Measurements from ENCODE around the gene SF3B3. TPM values are rescaled to one million over a fixed set of nuclear protein-coding genes. Genes with fewer than 3 reads are reported as not detected.

SF3B3 gene
- total and polyA plus RNA-seq, 2 of the 13 experiments (the other 11 are each of a cell fraction or from before 2014, with no cell fraction given) = 157 to 500 TPM

DNA sequence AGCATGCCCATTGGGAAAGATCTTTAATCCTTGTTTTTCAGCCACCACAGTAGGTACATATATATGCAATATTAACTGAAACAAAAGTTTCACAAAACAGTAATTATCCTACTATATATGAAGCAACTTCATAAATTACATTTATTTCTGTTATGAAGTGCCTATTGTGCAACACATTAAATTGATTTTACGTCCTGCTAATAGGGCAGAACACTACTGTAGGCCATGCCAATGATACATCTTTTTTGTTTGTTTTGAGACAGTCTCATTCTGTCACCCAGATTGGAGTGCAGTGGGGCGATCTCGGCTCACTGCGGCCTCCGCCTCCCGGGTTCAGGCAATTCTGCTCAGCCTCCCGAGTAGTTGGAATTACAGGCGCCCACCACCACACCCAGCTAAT lies 29.1 kb downstream of the SF3B3 start:
- Histone ChIP-seq H2AFZ (ENCODE audit: low read length) (no peak overlapping the region), H3K9me3 (ENCODE audit: low read length) (no peaks in the 10 kb centered on the region), H4K20me1 (ENCODE audit: insufficient read depth, low read length) (peaks cover 48% of the 10 kb centered on the region), H3K4me1 (ENCODE audit: insufficient read depth, low read length) (no peaks in the 10 kb centered on the region), H3K4me3 (replicated peaks in 1 of 3; ENCODE audit: insufficient read depth in 1 of 3, low read depth in 2 of 3, low read length in 3 of 3) (no peak overlapping the region), H3K36me3 (replicated peaks in 1 of 2; ENCODE audit: control insufficient read depth in 1 of 2, insufficient read depth in 2 of 2, low read length in 2 of 2) (peaks cover 64 to 97% of the 10 kb centered on the region in 2 experiments), H3K27me3 (ENCODE audit: control insufficient read depth in 1 of 2, insufficient read depth in 2 of 2, low read length in 2 of 2) (no peaks in the 10 kb centered on the region), H3K4me2 (ENCODE audit: low read depth, low read length) (no peak overlapping the region), H3K79me2 (ENCODE audit: insufficient read depth, low read length) (peaks cover 37% of the 10 kb centered on the region), H3K9ac (ENCODE audit: insufficient read depth, low read depth, low read length) (no peak overlapping the region), H3K27ac (ENCODE audit: extremely low read length, insufficient read depth, low read length) (no peak overlapping the region)
- TF ChIP-seq RFXANK (CRISPR knock-in tag; IDR thresholded peaks at IDR 0.05) = no peak
- TF ChIP-seq, protein P1, sequence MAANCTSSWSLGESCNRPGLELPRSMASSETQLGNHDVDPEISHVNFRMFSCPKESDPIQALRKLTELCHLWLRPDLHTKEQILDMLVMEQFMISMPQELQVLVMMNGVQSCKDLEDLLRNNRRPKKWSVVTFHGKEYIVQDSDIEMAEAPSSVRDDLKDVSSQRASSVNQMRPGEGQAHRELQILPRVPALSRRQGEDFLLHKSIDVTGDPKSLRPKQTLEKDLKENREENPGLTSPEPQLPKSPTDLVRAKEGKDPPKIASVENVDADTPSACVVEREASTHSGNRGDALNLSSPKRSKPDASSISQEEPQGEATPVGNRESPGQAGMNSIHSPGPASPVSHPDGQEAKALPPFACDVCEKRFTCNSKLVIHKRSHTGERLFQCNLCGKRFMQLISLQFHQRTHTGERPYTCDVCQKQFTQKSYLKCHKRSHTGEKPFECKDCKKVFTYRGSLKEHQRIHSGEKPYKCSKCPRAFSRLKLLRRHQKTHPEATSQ (CRISPR knock-in tag; IDR thresholded peaks at IDR 0.05; ENCODE audit: borderline replicate concordance) = no peak
- TF ChIP-seq CEBPB (IDR thresholded peaks at IDR 0.05; ENCODE audit: borderline replicate concordance, low read depth, low read length) = peak; percentile 83
- no peak for DNase-seq (ENCODE audit: low spot score)
- over 99% methylated on average over 8 of the region's 8 CpGs for WGBS (ENCODE audit: low lambda C conversion rate)
- BruUV-seq (replicated peaks) = no TSS peak
- FAIRE-seq = no peak
- ATAC-seq = no peak
- ChIA-PET CTCF (ENCODE audit: low intra/inter-chr PET ratio, low total read pairs) (no interaction called here), POLR2A (interaction anchor here (0.6 to 0.7 kb wide), 2 partner anchors 26 to 171 kb away, joined by 3 to 5 read pairs; no protein-coding TSS in a partner anchor)
- in situ Hi-C loops (cut with HindIII; ENCODE audit: extremely low pct_ligation_motif_present, low pct_unique_long_range_greater_than_20kb) (no loop called here), intact Hi-C loops (cut with micrococcal nuclease; ENCODE audit: unreplicated experiment) (no loop called here)

DNA sequence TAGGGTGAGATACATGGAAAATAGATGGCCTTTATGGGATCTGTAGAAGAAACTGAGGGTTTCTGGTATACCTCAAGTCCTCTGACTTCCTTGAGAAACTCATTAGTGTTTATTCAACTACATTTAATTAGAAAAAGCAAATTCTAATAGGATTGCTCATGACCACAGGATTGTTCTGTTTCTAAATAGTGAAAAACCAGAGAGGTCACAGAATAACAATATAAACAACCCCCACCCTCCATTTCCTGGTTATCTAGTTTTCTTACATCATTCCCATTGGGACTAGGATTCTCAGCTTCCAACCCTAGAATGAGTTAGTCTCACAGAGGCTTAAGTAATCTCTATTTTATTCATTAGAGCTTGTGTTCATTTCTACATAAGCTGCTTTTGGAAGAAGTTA lies 30.0 kb downstream of the SF3B3 start:
- in situ Hi-C loops (cut with HindIII; ENCODE audit: extremely low pct_ligation_motif_present, low pct_unique_long_range_greater_than_20kb) = no loop called here
- TF ChIP-seq RBFOX2 (IDR thresholded peaks at IDR 0.05; ENCODE audit: low read depth, low read length) (0 out of 2 replicates have a peak, but pooled peaks have one; percentile 25), STAT5B (CRISPR knock-in tag; IDR thresholded peaks at IDR 0.05) (no peak)
- Histone ChIP-seq H3K79me2 (ENCODE audit: insufficient read depth, low read length) (peaks cover 28% of the 10 kb centered on the region), H3K27ac (ENCODE audit: extremely low read length, insufficient read depth, low read length) (no peak overlapping the region), H3K4me2 (ENCODE audit: low read depth, low read length) (no peak overlapping the region), H3K36me3 (replicated peaks in 1 of 2; ENCODE audit: control insufficient read depth in 1 of 2, insufficient read depth in 2 of 2, low read length in 2 of 2) (peaks cover 60 to 96% of the 10 kb centered on the region in 2 experiments), H3K27me3 (ENCODE audit: control insufficient read depth in 1 of 2, insufficient read depth in 2 of 2, low read length in 2 of 2) (no peaks in the 10 kb centered on the region), H4K20me1 (ENCODE audit: insufficient read depth, low read length) (peaks cover 43% of the 10 kb centered on the region), H3K4me3 (replicated peaks in 1 of 3; ENCODE audit: insufficient read depth in 1 of 3, low read depth in 2 of 3, low read length in 3 of 3) (no peak overlapping the region), H2AFZ (ENCODE audit: low read length) (no peak overlapping the region), H3K9me3 (ENCODE audit: low read length) (no peaks in the 10 kb centered on the region), H3K9ac (ENCODE audit: insufficient read depth, low read depth, low read length) (no peak overlapping the region), H3K4me1 (ENCODE audit: insufficient read depth, low read length) (no peaks in the 10 kb centered on the region)
- ATAC-seq = no peak
- no peak for DNase-seq (ENCODE audit: low spot score)
- no TSS peak for BruUV-seq (replicated peaks)
- POLR2A ChIA-PET = no interaction called here
- no peak for FAIRE-seq
- intact Hi-C loops (cut with micrococcal nuclease; ENCODE audit: unreplicated experiment) = no loop called here
- CTCF ChIA-PET (ENCODE audit: low intra/inter-chr PET ratio, low total read pairs) = no interaction called here
